ENCODE measurements around the gene DEPDC5. TPM values are rescaled to one million over a fixed set of nuclear protein-coding genes. Genes with fewer than 3 reads are reported as not detected.

Gene DEPDC5
- total and polyA plus RNA-seq, 2 of the 8 experiments (the other 6 are each of a cell fraction or from before 2014, with no cell fraction given) = 18.3 to 26.5 TPM

- H3K4me3 ChIP-seq (ENCODE audit: extremely low read depth in 1 of 4, insufficient read depth in 2 of 4, low read depth in 3 of 4, low read length in 4 of 4) = peak overlapping the region; percentile 52 to 88 (median 81)
- H3K27me3 ChIP-seq (replicated peaks in 1 of 4; ENCODE audit: control insufficient read depth in 3 of 4, extremely low read depth in 1 of 4, insufficient read depth in 3 of 4, low read length in 3 of 4) = no peaks in the 10 kb centered on the region
- DNase-seq (ENCODE audit: low read depth in 1 of 2, low spot score in 2 of 2) = no peak
- peak overlapping the region; percentile 78 for H3K56ac ChIP-seq (replicated peaks; ENCODE audit: insufficient read length, low read depth, low read length)
- POLR2A ChIA-PET (ENCODE audit: partially characterized antibody) = interaction anchor here (0.7 to 2.6 kb wide), 6 partner anchors 11 to 190 kb away, joined by 3 to 12 read pairs (median 3); no protein-coding TSS in a partner anchor
- H4K8ac ChIP-seq (ENCODE audit: extremely low read depth, insufficient read depth, low read length) = peak overlapping the region; percentile 97
- peaks cover 2 to 14% (median 11%) of the 10 kb centered on the region in 4 experiments; a peak in 6 of 7 replicates for H3K4me1 ChIP-seq (replicated peaks in 1 of 4; ENCODE audit: control insufficient read depth in 3 of 4, insufficient read depth in 4 of 4, low read length in 3 of 4)
- H3K4me2 ChIP-seq (ENCODE audit: insufficient read depth in 1 of 2, low read depth in 2 of 2, low read length in 2 of 2) = peak overlapping the region; percentile 93 to 95
- peak overlapping the region; percentile 53 for H3K4ac ChIP-seq (replicated peaks; ENCODE audit: insufficient read length, low read depth, low read length)
- no peak overlapping the region for H3K14ac ChIP-seq (ENCODE audit: insufficient read length)
- H3K36me3 ChIP-seq (ENCODE audit: control insufficient read depth in 2 of 4, insufficient read depth in 4 of 4, low read length in 3 of 4) = peaks cover 0 to 14% (median 4%) of the 10 kb centered on the region in 4 experiments; a peak in 2 of 8 replicates
- 39% methylated on average over 15 of the region's 15 CpGs; no CpG with 5 or more reads in 1 of the 2 experiments for WGBS, 2 experiments (ENCODE audit: extremely low coverage in 1 of 2, insufficient coverage in 1 of 2, insufficient read length in 1 of 2, insufficient replicate concordance in 2 of 2, low coverage in 1 of 2, low lambda C conversion rate in 2 of 2, missing lambda C conversion rate in 1 of 2)
- no peak for TF ChIP-seq CTCF (IDR thresholded peaks at IDR 0.05; ENCODE audit: control extremely low read depth in 1 of 3, insufficient read depth in 1 of 3, low read depth in 1 of 3, low read length in 3 of 3)
- no peak for TF ChIP-seq SIN3A (conservative IDR thresholded peaks at IDR 0.05 in 1 of 2, IDR thresholded peaks at IDR 0.05 in 1 of 2; ENCODE audit: low read depth in 1 of 2, low read length in 2 of 2)
- no peak for TF ChIP-seq SIRT6 (IDR thresholded peaks at IDR 0.05; ENCODE audit: low read length)
- TF ChIP-seq RXRA (IDR thresholded peaks at IDR 0.05; ENCODE audit: insufficient read depth, low read depth, low read length) = no peak
- 0 out of 2 replicates have a peak, but pooled peaks have one; percentile 17 for TF ChIP-seq SP4 (IDR thresholded peaks at IDR 0.05; ENCODE audit: low read length)
- TF ChIP-seq POLR2AphosphoS5 (IDR thresholded peaks at IDR 0.05; ENCODE audit: low read depth, low read length) = 0 out of 2 replicates have a peak, but pooled peaks have one; percentile 70
- H3K9ac ChIP-seq (replicated peaks in 1 of 4; ENCODE audit: extremely low read depth in 1 of 4, low read depth in 3 of 4, low read length in 3 of 4) = peak overlapping the region in 3 of 4 experiments; percentile 87 to 92 (median 91); a peak in 6 of 7 replicates
- 0 out of 2 replicates have a peak overlapping the region, but pooled peaks have one; percentile 25 for H2AK5ac ChIP-seq (ENCODE audit: low read depth, low read length)
- CTCF ChIA-PET (ENCODE audit: partially characterized antibody) = interaction anchor here (1.6 to 3.2 kb wide), 3 partner anchors 17 to 263 kb away, joined by 3 to 12 read pairs (median 5); no protein-coding TSS in a partner anchor
- peaks cover 9% of the 10 kb centered on the region; the same call in 1 of the 2 replicates for H3K23me2 ChIP-seq (ENCODE audit: low read depth, low read length)
- FAIRE-seq = no peak
- peaks cover 6 to 10% of the 10 kb centered on the region in 2 experiments for H4K20me1 ChIP-seq (replicated peaks in 1 of 2; ENCODE audit: control insufficient read depth in 1 of 2, insufficient read depth in 2 of 2, low read length in 2 of 2)
- H2BK12ac ChIP-seq (ENCODE audit: low read depth, low read length) = 0 out of 2 replicates have a peak overlapping the region, but pooled peaks have one; percentile 89
- no peak overlapping the region for H3K23ac ChIP-seq (ENCODE audit: insufficient read length)
- H2BK15ac ChIP-seq (ENCODE audit: low read length) = peak overlapping the region; percentile 99
- H3K18ac ChIP-seq (ENCODE audit: extremely low read depth, low read length) = no peak overlapping the region; the same call in none of the 2 replicates
- H2AFZ ChIP-seq (ENCODE audit: low read length) = peak overlapping the region; percentile 47; the same call in 1 of the 2 replicates
- peak overlapping the region; percentile 87; the same call in 1 of the 2 replicates for H3K27ac ChIP-seq (ENCODE audit: low read depth, low read length)
- H4K91ac ChIP-seq (replicated peaks; ENCODE audit: insufficient read length, low read length) = peak overlapping the region; percentile 87
- H2BK120ac ChIP-seq (replicated peaks; ENCODE audit: low read depth, low read length) = peak overlapping the region; percentile 88
- peak overlapping the region; percentile 72; the same call in 1 of the 2 replicates for H2BK20ac ChIP-seq (ENCODE audit: low read length)
- peaks cover 6% of the 10 kb centered on the region for H3K79me1 ChIP-seq (ENCODE audit: low read depth, low read length)
- H2BK5ac ChIP-seq (ENCODE audit: low read depth, low read length) = peak overlapping the region; percentile 95
- peaks cover 20 to 36% of the 10 kb centered on the region in 2 experiments for H3K79me2 ChIP-seq (ENCODE audit: control insufficient read depth in 1 of 2, insufficient read depth in 2 of 2, low read length in 2 of 2)
- H4K5ac ChIP-seq (ENCODE audit: insufficient read length, low read depth, low read length) = peak overlapping the region; percentile 86
- no peaks in the 10 kb centered on the region for H3K9me3 ChIP-seq (ENCODE audit: insufficient read depth in 2 of 2, low read depth in 1 of 2, low read length in 1 of 2)
Observed at GRCh38 chr22:31943206-31943977, 189.6 kb downstream of the DEPDC5 start.
